SU-DHL-6 (cell line): Measurements from ENCODE around the gene CHD3.

Experiments used
- CTCF ChIP-seq: fragments of 200-600 bp; sonication (generic); IDR thresholded peaks from one replicate; pipeline ENCODE4 v1.5.1; 2017; ENCODE audit warnings: antibody characterized with exemption, mild to moderate bottlenecking, low read length, moderate library complexity; ENCODE audit not compliant: insufficient read depth, poor library complexity, severe bottlenecking
- EZH2phosphoT487 ChIP-seq: fragments of 200-600 bp; sonication (generic), shearing (Covaris generic); conservative IDR thresholded peaks from 2 replicates; pipeline ENCODE4 v1.6.1; 2018; ENCODE audit warnings: mild to moderate bottlenecking, antibody characterized with exemption, low read length, moderate library complexity, mixed read lengths

- no peak for TF ChIP-seq EZH2phosphoT487
- TF ChIP-seq CTCF = no peak
Observed at GRCh38 chr17:7916808-7917207, 28.2 kb downstream of the CHD3 start.
